Smooth muscle cell of the brain vasculature (primary cell): Measurements from ENCODE around the gene TCF7.

Experiments
- DNase-seq: peaks from one replicate; pipeline ENCODE4 v3.0.0-alpha.2; 2012; ENCODE audit warnings: low read depth, low spot score

TCF7 gene

DNA sequence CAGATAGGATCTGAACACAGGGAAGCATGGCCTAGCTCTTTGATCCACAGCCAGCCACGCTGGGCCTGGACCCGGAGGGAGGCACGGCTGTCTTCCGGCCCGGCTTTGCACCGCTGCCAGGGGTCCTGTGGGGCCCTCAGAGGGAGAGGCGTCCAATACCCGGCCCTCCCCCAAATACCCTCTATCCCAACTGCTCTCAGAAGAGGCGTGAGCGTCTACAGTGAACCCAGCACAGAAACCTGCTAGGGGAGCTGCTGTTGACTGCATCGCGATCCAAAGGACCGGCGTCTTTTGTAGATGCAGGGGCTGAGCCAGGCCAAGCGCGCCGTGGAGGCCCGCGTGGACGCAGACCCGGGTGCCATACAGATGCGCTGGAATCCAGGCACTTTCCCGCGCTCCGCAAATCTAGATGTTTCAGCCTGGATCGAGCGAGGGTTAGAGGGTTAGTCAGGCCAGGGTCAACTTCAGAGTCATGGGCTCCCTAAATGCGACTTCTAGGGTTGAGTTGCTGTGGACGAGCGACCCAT, 1.1 kb upstream of the TCF7 start:
- no peak for DNase-seq

DNA sequence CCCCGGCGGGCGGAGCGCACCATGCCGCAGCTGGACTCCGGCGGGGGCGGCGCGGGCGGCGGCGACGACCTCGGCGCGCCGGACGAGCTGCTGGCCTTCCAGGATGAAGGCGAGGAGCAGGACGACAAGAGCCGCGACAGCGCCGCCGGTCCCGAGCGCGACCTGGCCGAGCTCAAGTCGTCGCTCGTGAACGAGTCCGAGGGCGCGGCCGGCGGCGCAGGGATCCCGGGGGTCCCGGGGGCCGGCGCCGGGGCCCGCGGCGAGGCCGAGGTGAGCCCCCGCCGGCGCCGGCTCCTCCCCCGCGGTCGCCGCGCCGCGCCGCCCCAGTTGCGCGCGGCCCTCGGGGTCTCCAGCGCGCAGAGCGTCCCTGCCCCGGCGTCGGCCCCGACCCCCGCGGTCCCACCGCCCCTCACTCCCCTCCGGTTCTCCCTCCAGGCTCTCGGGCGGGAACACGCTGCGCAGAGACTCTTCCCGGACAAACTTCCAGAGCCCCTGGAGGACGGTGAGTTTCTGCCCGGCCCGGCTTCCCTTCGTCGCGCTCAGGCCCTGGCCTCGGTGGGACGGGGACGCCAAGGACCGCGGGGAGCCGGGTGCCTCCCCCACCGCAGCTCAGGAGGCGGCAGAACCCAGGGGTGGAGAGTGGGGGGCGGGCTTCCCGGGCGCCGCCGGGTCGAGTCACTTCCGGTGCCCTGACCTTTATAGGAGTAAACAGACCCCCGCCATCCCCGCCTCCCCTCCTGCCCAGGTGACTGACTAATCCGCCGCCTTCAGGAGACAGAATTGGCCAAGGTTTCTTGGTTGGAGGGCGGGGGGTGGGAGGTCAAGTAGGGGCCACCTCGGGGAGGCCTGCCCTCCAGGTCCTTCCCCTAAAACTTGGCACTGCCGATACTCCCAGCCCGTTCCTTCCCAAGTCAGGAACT, 665 bp downstream of the TCF7 start:
- DNase-seq = no peak

DNA sequence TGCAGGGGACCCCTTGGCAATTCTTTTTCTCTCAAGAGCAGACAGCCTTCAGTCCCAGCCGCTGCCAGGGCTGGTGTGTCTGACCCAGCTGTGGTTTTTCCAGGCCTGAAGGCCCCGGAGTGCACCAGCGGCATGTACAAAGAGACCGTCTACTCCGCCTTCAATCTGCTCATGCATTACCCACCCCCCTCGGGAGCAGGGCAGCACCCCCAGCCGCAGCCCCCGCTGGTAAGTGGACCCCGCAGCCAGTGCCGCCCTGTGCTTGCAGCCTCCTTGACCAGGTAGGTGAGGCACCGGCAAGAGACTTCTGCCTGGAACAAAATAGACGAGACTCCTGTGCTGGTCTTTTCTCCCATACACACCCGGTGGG, 1.3 kb downstream of the TCF7 start:
- DNase-seq = no peak

- DNase-seq = no peak
Observed at GRCh38 chr5:134116286-134116685, 1.8 kb downstream of the TCF7 start.

DNA sequence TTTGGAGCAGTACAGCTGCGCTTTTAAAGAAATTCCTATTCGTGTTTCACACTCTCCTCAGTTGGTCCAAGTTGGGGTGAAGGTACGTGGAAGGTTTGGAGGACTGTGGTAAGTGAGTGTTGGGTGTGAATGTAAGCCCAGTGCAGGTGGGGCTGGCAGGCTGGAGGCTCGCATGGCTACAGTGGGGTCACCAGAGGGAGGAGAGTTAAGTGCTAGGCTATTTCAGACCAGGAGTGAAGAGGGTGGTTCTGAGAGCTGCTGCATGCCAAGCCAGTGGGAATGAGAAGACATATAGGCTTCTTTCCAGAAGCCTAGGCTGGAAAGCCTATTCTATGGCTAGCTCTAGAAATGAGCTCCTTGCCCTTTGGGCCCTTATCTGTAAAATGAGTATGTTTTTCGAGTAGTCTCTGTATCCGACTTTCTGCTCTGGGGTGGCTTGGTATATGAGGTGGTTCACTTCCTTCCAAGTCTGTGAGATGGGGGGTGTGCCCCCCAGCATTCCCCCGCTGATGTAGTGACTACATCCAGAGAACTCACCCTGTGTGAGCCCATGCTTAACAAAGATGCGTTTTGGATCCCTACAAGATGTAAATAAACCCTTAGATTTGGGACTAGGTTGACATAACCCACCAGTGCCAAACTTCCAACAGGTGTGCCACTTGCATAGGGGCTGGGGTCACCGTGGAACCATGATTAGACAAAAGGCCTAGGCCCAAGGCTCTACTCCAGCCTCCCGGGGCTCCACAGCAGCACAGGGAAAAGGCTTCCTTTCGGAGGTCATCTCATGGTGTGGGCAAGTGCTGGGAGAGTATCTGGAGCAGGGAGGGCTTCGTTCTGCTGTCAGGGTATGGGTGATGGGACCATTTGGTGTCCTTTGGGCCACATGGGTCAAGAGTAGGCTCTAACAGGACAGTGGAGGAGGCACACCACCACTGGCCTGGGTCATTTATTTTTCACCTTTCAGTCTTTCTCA, 2.6 kb downstream of the TCF7 start:
- DNase-seq = no peak

GRCh38 chr5:134118212-134118835, 3.8 kb downstream of the TCF7 start:
- no peak for DNase-seq

- DNase-seq = no peak
Observed at GRCh38 chr5:134119720-134120119, 5.2 kb downstream of the TCF7 start.

DNA sequence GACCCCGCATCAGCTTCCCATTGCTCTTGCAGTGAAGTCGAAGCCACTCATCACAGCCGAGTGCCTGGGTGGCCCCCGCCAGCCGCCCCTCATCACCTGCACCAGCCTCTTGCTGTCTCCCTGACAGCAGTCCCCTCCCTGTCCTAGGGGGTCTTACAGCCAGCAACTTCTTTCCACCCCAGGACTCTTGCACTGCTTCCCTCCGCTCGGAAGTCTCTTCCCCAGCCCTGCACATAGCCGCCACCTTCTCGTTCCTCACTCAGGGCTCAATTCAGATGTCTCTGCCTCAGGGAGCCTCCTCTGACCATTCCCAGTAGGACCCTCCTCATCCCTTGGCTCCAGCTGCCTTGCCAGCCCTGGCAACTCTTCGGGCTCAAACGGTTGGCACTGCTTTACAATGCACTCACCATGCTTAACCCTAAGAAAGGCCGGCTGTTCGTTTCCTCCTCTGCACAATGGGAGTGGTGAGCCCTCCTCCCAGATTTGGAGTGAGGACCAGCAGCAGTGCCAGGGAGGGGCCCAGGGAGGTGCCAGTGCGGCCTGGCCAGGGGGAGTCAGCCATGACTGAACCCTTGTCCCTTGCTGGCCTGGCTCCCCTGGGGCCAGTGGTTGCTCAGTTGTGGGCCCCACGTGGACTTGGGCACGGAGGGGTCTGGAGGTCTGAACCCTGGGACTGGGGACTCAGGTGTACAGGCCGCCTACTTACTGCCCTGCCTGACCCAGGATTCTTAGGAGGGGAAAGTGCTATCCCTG, 6.1 kb downstream of the TCF7 start:
- DNase-seq = no peak

- no peak for DNase-seq
Observed at GRCh38 chr5:134122530-134122929, 8.0 kb downstream of the TCF7 start.

GRCh38 chr5:134123360-134123759, 8.9 kb downstream of the TCF7 start:
- DNase-seq = no peak

GRCh38 chr5:134124289-134125038, 10.0 kb downstream of the TCF7 start:
- no peak for DNase-seq

DNA sequence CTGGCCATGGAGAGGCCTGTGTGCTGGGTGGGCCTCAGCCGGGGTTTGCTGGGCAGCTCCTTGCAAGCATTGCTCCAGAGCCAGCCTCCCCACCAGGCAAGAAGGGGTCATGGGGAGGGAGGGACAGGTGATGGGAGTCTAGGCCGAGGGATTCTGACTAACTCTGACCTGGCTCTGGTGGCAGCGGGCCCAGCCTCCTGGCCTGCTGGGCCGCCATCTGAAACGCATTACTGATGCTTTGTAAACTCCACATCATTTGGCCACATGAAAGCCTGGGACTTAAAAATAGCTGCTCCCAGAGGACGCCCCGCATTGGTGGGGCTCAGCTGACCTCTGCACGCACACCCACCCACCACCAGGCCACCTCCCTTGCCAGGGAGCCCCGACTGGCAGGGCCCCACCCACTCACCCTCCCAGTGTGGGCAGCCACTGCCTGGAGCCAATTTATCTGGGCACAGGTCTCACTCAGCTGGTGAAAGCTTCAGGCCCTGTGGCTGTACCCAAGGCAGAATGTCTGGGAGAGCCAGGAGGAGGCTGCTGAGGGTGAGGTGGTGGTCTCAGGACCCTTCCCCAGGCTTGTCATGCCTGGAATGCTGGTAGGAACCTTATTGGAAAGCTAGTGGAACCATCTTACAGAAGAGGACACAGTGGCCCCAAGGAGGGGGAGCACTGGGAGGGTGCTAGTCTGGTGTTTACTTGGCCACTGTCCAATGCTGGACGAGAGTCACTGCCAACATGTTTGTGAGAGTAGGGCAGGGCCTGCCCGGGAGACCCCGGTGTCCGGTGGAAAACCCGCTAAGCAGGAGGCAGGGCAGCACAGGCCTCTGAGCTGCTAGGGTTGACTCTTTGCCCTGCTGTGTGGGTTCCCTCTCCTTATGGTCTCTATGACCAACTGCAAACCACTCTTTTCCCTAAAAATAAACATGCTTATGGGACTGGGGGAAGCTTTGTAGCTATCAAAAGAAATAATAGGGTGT, 10.8 kb downstream of the TCF7 start:
- DNase-seq = peak; percentile 68

GRCh38 chr5:134127376-134127861, 12.9 kb downstream of the TCF7 start:
- no peak for DNase-seq

DNA sequence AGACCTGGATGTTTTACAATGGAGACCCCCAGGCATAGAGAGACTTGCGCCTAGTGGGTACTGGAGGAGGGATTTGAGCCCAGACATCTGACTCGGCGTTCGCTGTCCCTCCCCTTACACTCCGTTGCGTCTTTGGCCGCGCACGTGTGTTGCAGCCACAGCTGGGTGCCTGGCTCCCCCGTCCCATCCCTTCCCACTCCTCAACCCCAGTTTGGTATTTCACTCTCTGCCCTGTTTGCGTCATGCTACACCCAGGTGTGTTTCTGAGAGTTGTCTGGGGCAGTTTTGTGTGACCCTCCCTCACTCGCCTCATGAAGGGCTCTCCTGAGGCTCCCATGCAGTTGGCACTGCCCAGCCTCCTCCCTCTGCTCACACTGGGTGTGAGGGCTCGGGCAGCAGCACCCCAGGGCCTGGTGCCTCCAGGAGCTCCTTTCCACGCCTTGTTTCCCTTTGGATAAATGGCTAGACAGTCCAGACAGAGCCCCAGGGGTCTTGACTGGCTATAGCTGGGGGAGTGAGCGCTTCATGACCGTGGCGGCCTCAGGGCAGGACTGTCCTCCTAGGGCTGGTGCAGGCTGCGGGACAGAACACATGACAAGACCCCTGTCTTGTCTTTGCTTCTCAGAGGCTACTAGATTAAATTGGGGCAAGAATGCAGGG, 13.6 kb downstream of the TCF7 start:
- DNase-seq = no peak

DNA sequence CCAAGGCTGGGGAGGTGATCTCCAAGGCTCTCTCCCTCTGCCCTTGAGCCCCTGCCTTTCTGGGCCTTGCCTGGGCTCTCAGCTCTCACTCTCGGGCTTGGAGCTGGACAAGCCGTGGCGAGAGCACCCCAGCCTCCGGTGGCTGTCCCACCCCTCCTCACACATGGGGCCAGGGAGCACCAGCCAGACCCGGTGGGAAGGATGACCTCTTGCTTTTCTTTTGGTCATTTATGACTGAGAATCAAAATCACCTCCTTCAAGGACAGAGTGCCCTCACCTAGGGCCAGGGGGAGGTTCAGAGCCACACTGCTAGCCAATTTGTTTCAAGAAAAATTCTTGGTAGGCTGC, 14.1 kb downstream of the TCF7 start:
- DNase-seq = no peak

DNA sequence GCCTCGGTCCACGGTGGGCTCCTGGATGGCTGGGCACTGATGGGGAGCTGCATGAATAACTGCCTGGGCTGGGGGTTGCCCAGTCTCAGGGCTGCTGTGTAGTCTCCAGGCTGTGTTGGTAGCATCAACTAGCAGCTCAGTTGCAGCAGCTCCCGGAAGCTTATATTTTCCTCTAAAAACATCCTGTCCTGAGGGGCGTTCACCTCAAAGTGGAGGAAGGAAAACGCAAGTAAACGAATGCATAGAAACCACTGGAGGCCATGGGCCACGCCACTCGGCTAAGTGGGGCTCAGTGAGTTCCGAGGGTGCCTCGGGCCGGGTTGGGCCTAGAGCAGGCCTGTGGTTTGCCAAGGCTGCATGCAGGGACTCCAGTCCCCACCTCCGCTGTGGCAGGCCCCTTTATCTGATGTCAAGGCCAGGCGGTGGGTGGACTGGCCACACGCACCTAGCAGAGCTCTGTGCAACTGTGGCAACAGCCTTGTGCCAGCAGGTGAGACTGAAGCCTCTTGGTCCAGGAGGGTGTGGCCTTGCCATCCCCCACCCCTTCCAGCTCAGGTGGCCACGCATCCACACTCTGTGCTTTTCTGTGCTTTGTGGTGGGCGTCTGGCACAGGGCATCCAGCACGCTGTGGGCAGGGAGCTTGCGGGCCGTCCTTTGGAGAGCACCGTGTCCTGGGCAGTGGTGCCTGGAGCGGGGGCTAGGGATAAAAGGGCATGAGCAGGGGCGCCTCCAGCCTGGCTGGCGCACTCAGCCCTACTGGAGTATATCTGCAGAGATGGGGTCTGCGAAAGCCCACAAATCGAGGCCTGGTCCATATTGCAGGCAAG, 15.1 kb downstream of the TCF7 start:
- DNase-seq = no peak

DNA sequence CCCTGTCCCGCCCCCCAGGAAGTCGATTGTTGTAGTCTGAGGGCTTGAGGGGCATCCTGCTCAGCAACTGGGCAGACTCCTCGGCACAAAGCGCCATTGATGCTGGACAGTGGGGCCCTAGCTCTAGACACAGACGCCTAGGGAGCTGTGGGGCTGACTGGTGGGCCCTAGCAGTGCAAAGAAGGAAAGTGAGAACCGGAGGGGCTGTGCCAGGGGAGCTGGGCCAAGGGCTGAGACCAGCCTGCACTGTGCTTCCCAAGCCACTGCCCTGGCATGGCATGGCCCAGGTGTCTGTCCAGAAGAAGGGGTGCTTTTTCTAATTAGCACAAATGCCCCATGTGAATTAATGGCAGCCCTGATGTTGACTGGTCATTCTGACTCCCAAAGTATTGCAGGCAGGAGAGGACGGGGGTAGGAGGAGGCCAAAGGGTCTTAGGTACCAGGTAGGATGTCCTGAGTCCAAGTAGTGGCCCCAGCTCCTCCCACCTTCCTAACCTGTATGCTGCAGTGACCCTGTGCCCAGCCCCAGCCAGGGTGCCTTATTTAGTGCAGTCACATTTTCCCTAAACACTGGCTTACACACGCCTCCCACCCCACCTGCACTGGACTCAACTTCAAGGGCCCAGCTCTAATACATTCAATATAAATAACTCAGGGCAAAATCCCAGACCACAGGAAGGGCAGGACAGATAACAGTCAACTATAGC, 15.9 kb downstream of the TCF7 start:
- no peak for DNase-seq
